Measurements from ENCODE around the gene PEPD.

Gene PEPD

DNA sequence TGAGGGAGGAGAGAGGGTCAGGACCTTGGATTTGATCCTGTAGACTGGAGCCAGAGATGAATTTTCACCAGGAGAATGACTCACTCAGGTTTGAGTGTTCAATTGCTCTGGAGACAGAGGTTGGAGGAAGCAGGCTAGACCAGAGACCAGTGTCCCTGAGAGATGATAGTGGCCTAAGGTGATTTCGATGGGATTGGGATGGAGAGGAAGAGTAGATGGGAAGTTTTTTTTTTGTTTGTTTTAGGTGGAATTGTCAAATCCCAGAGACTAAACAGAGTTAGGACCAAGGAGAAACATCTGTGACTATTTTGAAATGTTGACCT lies 145.8 kb downstream of the PEPD start:
- H3K27ac ChIP-seq, result no peak overlapping the region
- TF ChIP-seq, protein P1, sequence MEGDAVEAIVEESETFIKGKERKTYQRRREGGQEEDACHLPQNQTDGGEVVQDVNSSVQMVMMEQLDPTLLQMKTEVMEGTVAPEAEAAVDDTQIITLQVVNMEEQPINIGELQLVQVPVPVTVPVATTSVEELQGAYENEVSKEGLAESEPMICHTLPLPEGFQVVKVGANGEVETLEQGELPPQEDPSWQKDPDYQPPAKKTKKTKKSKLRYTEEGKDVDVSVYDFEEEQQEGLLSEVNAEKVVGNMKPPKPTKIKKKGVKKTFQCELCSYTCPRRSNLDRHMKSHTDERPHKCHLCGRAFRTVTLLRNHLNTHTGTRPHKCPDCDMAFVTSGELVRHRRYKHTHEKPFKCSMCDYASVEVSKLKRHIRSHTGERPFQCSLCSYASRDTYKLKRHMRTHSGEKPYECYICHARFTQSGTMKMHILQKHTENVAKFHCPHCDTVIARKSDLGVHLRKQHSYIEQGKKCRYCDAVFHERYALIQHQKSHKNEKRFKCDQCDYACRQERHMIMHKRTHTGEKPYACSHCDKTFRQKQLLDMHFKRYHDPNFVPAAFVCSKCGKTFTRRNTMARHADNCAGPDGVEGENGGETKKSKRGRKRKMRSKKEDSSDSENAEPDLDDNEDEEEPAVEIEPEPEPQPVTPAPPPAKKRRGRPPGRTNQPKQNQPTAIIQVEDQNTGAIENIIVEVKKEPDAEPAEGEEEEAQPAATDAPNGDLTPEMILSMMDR (conservative IDR thresholded peaks at IDR 0.05), result no peak

DNA sequence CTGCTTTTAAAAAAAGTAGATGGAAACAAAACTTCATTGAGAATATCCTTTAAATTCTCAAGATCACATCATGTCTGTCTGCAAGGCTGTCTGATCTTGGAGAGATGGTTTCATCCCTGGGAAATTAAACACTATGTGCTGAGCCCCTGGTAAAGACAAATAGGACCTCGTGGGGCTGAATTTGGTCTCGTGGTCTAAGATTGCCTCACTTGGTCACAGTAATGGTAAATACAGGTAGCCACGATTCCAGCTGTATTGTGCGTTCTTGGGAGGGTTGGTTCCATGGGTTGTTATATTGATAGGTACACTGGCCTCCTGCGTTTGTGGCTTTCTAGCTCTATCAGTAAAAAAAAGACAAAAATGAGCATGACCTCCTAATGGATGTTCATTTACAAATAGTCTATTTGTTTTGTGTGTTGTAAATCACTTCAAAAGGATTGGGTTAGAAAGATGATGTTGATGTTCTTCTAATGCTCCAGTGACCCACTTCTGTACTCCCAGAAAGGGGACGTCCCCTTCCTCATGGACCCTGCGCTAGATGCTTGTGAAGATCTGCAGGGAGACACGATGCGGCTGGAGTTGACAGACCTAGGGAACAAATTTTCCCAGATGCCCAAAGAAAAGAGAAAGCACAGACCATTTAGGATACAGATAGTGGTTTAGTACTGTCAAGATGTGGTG lies 146.3 kb downstream of the PEPD start:
- TF ChIP-seq, protein P1 (conservative IDR thresholded peaks at IDR 0.05), result no peak
- peak overlapping the region; percentile 99; the same call in 1 of the 2 replicates for H3K27ac ChIP-seq

DNA sequence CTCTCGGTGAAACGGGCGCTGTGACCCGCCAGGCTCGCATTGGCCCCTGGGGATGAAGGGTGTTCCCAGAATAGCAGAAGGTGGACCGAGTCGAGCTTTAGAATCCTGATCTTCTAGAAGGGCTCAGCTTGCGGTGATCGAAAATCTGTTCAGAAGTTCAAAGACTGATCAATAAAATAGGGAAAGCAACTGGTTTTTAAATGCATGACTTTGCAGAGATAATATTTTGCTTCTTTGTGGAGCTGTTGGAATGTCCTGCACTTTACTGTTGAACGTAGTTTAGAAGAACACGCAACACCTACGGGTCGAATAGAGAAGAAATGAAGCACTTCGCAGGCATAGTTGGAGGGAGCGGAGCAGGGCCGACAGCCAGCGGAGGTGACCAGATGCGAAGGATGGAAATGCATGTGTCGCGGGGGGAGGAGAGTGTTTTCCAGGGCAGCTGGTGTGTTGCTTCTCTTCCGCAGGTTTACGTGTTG lies 147.3 kb downstream of the PEPD start:
- TF ChIP-seq, protein P1 (conservative IDR thresholded peaks at IDR 0.05), result no peak; the same call in 1 of the 2 replicates
- H3K27ac ChIP-seq, result peak overlapping the region; percentile 99

DNA sequence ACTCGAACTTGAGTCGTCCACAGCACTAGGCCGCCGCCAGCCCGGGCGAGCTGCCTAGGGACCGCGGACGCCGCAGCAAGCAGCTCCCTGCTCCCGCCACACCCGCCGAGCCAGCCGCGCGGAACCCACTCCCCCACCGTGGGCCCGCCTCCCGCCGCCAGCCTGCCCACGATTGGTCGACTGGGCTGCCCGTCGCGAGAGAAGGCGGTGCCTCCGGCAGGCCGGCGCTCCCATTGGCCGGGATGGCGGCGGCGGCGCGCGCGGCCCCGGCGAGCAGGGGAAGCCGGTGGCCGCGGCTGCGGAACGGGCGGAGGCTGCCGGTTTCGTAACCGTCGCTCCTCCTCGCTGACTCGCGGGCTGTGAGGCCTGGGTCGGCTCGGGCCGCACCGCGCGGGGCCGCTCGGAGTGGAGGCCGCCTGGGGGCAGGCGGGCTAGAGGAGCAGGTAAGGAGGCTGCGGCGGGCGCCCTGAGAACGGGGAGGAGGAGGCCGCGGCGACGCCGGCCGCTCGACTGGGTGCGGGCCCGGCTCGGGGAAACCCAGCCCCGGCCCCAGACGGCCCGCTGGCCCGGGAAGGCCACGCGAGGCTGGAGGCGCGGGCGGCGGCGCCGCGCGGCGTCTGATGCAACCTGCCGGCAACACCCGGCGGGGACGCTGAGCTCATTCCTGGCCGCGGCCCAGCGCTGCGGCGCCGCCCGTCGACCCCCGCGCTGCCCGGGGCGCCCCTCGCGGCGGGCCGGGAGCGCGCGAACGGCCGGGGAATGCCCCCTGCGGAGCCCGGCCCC lies 147.9 kb downstream of the PEPD start, which contains the start of gene CEBPG:
CEBPG (plus strand) TSS at position 257 of the 783 bp plus-strand sequence. CDS start 5,531 bp downstream, outside the sequence.
- TF ChIP-seq, protein P1 (conservative IDR thresholded peaks at IDR 0.05), result peak; percentile 64
- H3K27ac ChIP-seq, result peak within 1 kb of the TSS; percentile 99

DNA sequence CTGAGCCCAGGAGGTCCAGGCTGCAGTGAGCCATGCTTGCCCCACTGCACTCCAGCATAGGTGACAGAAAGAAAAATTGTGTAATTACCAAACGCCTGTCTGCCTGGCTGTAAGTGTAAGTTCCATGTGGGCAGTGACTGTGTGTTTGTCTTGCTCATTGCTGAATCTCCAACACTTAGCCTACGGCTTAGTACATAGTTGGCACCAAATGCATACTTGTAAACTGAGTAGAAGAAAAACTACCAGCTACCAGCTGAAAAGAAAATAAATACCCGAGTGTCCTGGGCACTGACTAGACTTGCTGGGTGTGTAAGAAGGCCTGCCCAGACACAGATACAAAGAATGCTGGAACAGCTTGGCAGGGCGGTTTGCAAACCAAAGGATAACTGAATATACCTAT lies 150.8 kb downstream of the PEPD start:
- no peak overlapping the region for H3K27ac ChIP-seq
- TF ChIP-seq, protein P1 (conservative IDR thresholded peaks at IDR 0.05), result no peak

DNA sequence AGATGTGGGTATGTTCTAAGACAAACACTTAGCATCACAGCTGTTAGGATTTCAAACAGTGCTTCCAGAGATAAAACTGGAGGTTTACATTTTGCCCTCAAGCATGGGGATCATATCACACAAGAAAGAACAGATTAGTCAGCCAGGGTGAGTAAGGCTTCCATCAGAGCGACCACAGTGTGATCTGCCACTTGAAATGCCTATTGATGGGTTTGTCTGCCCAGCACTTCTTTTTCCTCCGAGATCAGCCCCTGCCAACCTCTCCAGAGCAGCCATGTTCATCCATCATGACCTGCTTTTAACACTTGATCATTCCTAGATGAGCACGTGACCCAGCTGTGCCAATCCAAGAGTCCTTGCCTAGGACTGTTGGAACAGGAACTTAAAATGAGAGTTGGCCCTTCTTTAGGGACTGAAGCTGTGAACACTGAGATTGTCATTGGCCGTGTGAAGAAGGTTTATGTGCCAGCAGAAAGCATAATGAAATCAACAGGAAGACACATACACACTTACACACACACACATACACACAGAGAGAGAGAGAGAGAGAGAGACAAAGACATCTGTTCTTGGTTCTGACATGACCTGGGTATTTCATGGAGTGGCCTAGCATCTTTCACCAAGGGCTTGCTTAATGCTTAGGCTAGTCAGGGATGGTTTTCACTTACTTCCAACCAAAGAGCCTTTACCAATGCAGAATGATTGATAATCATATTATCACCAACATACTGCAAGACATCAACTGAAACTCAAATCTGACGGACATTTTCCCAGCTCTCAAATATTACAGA lies 153.3 kb downstream of the PEPD start:
- TF ChIP-seq, protein P1 (conservative IDR thresholded peaks at IDR 0.05), result no peak
- H3K27ac ChIP-seq, result no peak overlapping the region

DNA sequence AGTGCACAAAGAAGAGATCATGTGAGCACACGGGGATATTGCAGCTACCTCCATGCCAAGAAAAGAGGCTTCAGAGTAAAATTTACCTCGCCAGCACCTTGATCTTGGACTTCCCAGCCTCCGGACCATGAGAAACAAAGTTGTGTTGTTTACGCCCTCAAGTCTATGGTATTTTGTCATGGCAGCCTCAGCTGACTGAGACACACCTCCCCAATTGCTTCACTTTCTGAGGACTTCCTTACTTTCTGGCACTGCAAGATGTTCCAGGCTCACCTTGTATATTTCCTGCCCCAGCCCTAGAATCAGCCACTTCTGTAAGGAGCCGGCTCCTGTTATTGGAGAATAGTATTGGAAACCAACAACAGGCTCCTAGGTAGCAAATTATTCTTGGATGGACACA lies 154.7 kb downstream of the PEPD start:
- H3K27ac ChIP-seq, result no peak overlapping the region
- TF ChIP-seq, protein P1 (conservative IDR thresholded peaks at IDR 0.05), result no peak
